Erythroblast (primary cell): Measurements from ENCODE around the gene PCDHGC5.

Experiments used
- GATA1 ChIP-seq: IDR thresholded peaks from 2 replicates; pipeline ENCODE4 v1.6.1; 2011; ENCODE audit warnings: low read depth, mild to moderate bottlenecking, control low read depth, low read length, moderate library complexity
- POLR2A ChIP-seq: IDR thresholded peaks from 2 replicates; pipeline ENCODE4 v1.6.1; 2011; ENCODE audit warnings: mild to moderate bottlenecking, low read length

DNA sequence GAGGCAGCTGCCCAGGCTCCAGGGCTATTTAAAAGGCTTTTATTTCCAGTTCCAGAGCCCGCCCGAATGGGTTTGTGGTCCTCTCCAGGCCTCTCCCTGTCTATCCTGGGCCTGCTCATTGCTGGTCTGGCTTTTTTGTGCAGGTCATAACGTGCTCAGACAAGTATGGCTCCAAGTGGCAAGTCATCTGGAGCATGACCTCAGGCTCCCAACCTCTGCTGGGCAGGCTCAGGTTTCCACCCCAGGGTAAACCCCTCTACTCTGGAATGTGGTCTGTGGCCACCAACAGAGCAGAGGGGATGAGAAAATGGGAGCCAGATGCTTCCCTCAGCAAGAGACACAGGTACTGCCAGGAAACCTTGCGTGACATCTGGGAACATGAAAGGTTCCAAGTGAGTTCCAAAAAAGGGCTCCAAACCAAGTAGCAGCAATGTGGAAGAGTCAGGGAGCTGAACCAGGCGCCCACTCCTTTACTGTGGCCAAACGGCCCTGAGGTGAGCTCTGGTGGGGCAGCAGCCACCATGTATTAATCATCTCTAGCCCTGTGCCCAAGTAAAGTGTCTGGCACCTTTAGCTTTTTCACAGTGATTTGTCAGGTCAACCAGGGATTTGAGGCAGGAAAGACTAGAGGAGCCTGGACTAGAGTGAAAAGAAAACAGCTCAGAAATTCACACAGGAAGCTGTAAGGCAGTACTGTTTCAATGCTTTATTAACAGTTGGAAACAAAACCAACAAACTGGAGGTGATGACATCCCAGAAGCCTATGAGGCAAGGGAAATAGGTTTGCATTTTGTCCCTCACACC is 25.7 kb downstream of the PCDHGC5 start:
- TF ChIP-seq POLR2A (no peak), GATA1 (no peak)
